ENCODE data around the gene LHFPL3.

LHFPL3 gene

GRCh38 chr7:104839842-104840241, 511.4 kb downstream of the LHFPL3 start:
- Histone ChIP-seq H3K27ac (ENCODE audit: low read depth, low read length) (no peak overlapping the region), H3K9ac (ENCODE audit: low read length) (no peak overlapping the region), H3K4me3 (ENCODE audit: low read depth, low read length) (no peak overlapping the region), H3K4me1 (ENCODE audit: control insufficient read depth, insufficient read depth, low read length) (no peaks in the 10 kb centered on the region), H3K27me3 (ENCODE audit: control insufficient read depth, insufficient read depth, low read length) (no peaks in the 10 kb centered on the region), H3K9me3 (ENCODE audit: control insufficient read depth, insufficient read depth, low read depth, low read length) (no peaks in the 10 kb centered on the region), H3K36me3 (ENCODE audit: control insufficient read depth, insufficient read depth, low read length) (no peaks in the 10 kb centered on the region)

DNA sequence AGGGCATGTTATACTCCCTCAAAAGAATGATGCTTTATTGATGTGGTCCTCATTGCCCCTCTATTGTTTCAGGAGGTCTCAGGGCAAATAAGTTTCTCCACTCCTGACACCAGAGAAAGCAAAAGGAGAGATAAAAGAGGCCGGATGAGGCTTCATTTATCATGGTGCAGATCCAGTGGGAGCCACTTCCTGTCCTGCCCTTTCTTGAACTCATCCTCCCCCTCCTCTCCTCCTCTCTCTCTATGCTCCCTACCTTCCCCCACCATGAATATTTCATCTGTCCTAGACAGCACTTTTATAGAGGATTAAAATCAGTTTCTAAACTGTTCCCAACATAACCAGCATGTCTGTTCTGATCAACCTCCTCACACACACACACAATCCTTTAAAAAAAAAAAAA, 513.4 kb downstream of the LHFPL3 start:
- Histone ChIP-seq H3K4me1 (ENCODE audit: control insufficient read depth, insufficient read depth, low read length) (no peaks in the 10 kb centered on the region), H3K9me3 (ENCODE audit: control insufficient read depth, insufficient read depth, low read depth, low read length) (no peaks in the 10 kb centered on the region), H3K9ac (ENCODE audit: low read length) (no peak overlapping the region), H3K36me3 (ENCODE audit: control insufficient read depth, insufficient read depth, low read length) (no peaks in the 10 kb centered on the region), H3K27ac (ENCODE audit: low read depth, low read length) (no peak overlapping the region), H3K27me3 (ENCODE audit: control insufficient read depth, insufficient read depth, low read length) (no peaks in the 10 kb centered on the region), H3K4me3 (ENCODE audit: low read depth, low read length) (no peak overlapping the region)

- H3K27ac ChIP-seq (ENCODE audit: low read depth, low read length) = no peak overlapping the region
- H3K9me3 ChIP-seq (ENCODE audit: control insufficient read depth, insufficient read depth, low read depth, low read length) = no peaks in the 10 kb centered on the region
- H3K4me1 ChIP-seq (ENCODE audit: control insufficient read depth, insufficient read depth, low read length) = no peaks in the 10 kb centered on the region
- no peak overlapping the region for H3K9ac ChIP-seq (ENCODE audit: low read length)
- H3K36me3 ChIP-seq (ENCODE audit: control insufficient read depth, insufficient read depth, low read length) = no peaks in the 10 kb centered on the region
- H3K4me3 ChIP-seq (ENCODE audit: low read depth, low read length) = no peak overlapping the region
- no peaks in the 10 kb centered on the region for H3K27me3 ChIP-seq (ENCODE audit: control insufficient read depth, insufficient read depth, low read length)
Observed at GRCh38 chr7:104843198-104843597, 514.8 kb downstream of the LHFPL3 start.

- H3K9me3 ChIP-seq (ENCODE audit: control insufficient read depth, insufficient read depth, low read depth, low read length) = no peaks in the 10 kb centered on the region
- no peak overlapping the region for H3K9ac ChIP-seq (ENCODE audit: low read length)
- H3K4me3 ChIP-seq (ENCODE audit: low read depth, low read length) = no peak overlapping the region
- no peaks in the 10 kb centered on the region for H3K27me3 ChIP-seq (ENCODE audit: control insufficient read depth, insufficient read depth, low read length)
- H3K36me3 ChIP-seq (ENCODE audit: control insufficient read depth, insufficient read depth, low read length) = no peaks in the 10 kb centered on the region
- H3K27ac ChIP-seq (ENCODE audit: low read depth, low read length) = no peak overlapping the region
- no peaks in the 10 kb centered on the region for H3K4me1 ChIP-seq (ENCODE audit: control insufficient read depth, insufficient read depth, low read length)
Observed at GRCh38 chr7:104845557-104845956, 517.2 kb downstream of the LHFPL3 start.

- H3K9me3 ChIP-seq (ENCODE audit: control insufficient read depth, insufficient read depth, low read depth, low read length) = no peaks in the 10 kb centered on the region
- no peak overlapping the region for H3K9ac ChIP-seq (ENCODE audit: low read length)
- H3K4me1 ChIP-seq (ENCODE audit: control insufficient read depth, insufficient read depth, low read length) = no peaks in the 10 kb centered on the region
- no peak overlapping the region for H3K4me3 ChIP-seq (ENCODE audit: low read depth, low read length)
- no peaks in the 10 kb centered on the region for H3K27me3 ChIP-seq (ENCODE audit: control insufficient read depth, insufficient read depth, low read length)
- H3K27ac ChIP-seq (ENCODE audit: low read depth, low read length) = no peak overlapping the region
- H3K36me3 ChIP-seq (ENCODE audit: control insufficient read depth, insufficient read depth, low read length) = no peaks in the 10 kb centered on the region
Observed at GRCh38 chr7:104846731-104847130, 518.3 kb downstream of the LHFPL3 start.

DNA sequence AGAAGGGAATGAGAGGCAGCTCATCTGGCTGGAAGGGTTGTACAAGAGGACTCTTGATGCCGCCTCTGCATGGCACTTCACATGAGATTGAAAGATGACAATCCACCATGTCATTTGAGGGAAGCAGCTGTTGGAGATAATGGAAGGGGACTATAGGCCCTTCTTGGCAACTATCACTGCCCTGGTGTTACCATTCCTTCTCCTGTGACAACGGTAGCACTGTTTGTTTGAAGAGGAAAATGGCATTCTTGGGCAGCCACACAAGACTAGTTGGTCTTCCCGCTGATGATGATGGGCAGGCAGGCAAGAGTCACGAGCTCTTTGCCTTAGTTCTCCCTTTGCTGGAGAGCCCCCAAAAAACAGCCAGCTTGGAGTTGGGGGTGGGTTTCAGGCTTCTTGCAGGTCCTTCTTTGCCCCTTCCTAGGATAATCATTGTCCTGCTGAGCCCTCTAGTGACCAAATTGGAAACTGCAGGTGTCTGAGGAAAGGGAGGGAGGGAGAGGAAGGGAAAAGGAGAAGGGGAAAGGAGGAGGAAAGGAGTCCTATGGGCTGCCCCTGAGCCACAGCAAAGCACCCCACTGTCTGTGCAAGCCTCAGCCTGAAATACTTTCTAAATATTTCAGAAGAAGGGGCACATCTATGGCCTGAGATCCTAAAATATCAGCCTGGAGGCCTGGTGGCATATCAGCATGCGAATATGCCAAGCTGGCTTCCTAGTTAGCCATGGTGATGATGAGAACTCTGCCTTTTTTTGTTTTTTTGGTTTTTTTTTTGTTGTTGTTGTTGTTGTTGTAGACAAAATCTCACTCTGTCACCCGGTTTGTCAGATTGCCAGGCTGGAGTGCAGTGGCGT, 520.0 kb downstream of the LHFPL3 start:
- peaks cover 4% of the 10 kb centered on the region; the same call in 1 of the 2 replicates for H3K27me3 ChIP-seq (ENCODE audit: control insufficient read depth, insufficient read depth, low read length)
- no peak overlapping the region for H3K9ac ChIP-seq (ENCODE audit: low read length)
- H3K9me3 ChIP-seq (ENCODE audit: control insufficient read depth, insufficient read depth, low read depth, low read length) = no peaks in the 10 kb centered on the region
- H3K27ac ChIP-seq (ENCODE audit: low read depth, low read length) = no peak overlapping the region
- H3K4me3 ChIP-seq (ENCODE audit: low read depth, low read length) = no peak overlapping the region
- no peaks in the 10 kb centered on the region for H3K36me3 ChIP-seq (ENCODE audit: control insufficient read depth, insufficient read depth, low read length)
- H3K4me1 ChIP-seq (ENCODE audit: control insufficient read depth, insufficient read depth, low read length) = no peaks in the 10 kb centered on the region

GRCh38 chr7:104850374-104850773, 522.0 kb downstream of the LHFPL3 start:
- H3K9ac ChIP-seq (ENCODE audit: low read length) = no peak overlapping the region
- peaks cover 4% of the 10 kb centered on the region; the same call in 1 of the 2 replicates for H3K27me3 ChIP-seq (ENCODE audit: control insufficient read depth, insufficient read depth, low read length)
- H3K27ac ChIP-seq (ENCODE audit: low read depth, low read length) = no peak overlapping the region
- no peaks in the 10 kb centered on the region for H3K9me3 ChIP-seq (ENCODE audit: control insufficient read depth, insufficient read depth, low read depth, low read length)
- no peak overlapping the region for H3K4me3 ChIP-seq (ENCODE audit: low read depth, low read length)
- H3K36me3 ChIP-seq (ENCODE audit: control insufficient read depth, insufficient read depth, low read length) = no peaks in the 10 kb centered on the region
- H3K4me1 ChIP-seq (ENCODE audit: control insufficient read depth, insufficient read depth, low read length) = no peaks in the 10 kb centered on the region

- peaks cover 4% of the 10 kb centered on the region; the same call in 1 of the 2 replicates for H3K27me3 ChIP-seq (ENCODE audit: control insufficient read depth, insufficient read depth, low read length)
- no peaks in the 10 kb centered on the region for H3K9me3 ChIP-seq (ENCODE audit: control insufficient read depth, insufficient read depth, low read depth, low read length)
- no peak overlapping the region for H3K4me3 ChIP-seq (ENCODE audit: low read depth, low read length)
Observed at GRCh38 chr7:104851268-104851667, 522.9 kb downstream of the LHFPL3 start.

DNA sequence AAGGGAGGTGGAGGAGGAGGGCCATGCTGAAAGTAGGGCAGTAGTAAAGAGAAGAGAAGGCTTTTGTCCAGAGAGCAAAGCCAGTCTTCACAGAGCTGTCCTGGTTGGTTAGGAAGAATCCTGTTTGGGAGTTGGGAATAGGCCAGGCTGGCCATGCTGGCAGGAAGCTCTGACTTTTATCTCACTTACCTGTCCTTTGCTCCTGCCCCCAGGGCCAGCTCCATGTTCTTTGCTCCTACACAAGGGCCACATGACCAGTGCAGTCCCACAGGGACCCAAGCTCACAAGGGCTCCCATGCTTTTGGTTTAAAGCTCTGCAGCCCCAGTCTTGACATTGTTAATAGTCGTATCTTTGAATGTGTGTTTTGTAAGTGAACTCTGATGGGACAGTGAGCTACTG, 524.0 kb downstream of the LHFPL3 start:
- H3K27ac ChIP-seq (ENCODE audit: low read depth, low read length) = no peak overlapping the region
- H3K27me3 ChIP-seq (ENCODE audit: control insufficient read depth, insufficient read depth, low read length) = peaks cover 4% of the 10 kb centered on the region; the same call in 1 of the 2 replicates
- no peaks in the 10 kb centered on the region for H3K36me3 ChIP-seq (ENCODE audit: control insufficient read depth, insufficient read depth, low read length)
- no peaks in the 10 kb centered on the region for H3K9me3 ChIP-seq (ENCODE audit: control insufficient read depth, insufficient read depth, low read depth, low read length)
- no peak overlapping the region for H3K9ac ChIP-seq (ENCODE audit: low read length)
- no peak overlapping the region for H3K4me3 ChIP-seq (ENCODE audit: low read depth, low read length)
- no peaks in the 10 kb centered on the region for H3K4me1 ChIP-seq (ENCODE audit: control insufficient read depth, insufficient read depth, low read length)

More at GRCh38 chr7:104851268-104851667, 522.9 kb downstream of the LHFPL3 start:
- Histone ChIP-seq H3K9ac (ENCODE audit: low read length) (no peak overlapping the region), H3K27ac (ENCODE audit: low read depth, low read length) (no peak overlapping the region), H3K4me1 (ENCODE audit: control insufficient read depth, insufficient read depth, low read length) (no peaks in the 10 kb centered on the region), H3K36me3 (ENCODE audit: control insufficient read depth, insufficient read depth, low read length) (no peaks in the 10 kb centered on the region)

DNA sequence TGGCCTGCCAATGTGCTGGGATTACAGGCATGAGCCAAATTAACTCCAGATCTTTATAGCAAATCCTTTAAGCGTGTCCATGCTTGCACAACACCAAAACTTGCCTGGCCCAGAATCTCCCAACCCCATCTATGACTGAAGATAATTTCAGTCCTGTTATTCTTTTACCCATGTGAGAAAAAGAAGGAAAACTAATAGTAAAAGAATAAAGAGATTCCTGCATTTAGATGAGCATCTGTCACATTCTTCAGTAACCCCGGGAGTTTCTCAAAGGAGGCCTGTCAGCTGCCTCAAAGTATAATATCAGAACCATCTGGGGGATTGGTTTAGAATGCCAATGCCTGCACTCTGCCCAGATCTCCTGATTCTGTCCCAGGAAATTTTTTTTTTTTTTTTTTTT, 527.5 kb downstream of the LHFPL3 start:
- H3K27ac ChIP-seq (ENCODE audit: low read depth, low read length) = no peak overlapping the region
- no peaks in the 10 kb centered on the region for H3K4me1 ChIP-seq (ENCODE audit: control insufficient read depth, insufficient read depth, low read length)
- no peaks in the 10 kb centered on the region for H3K9me3 ChIP-seq (ENCODE audit: control insufficient read depth, insufficient read depth, low read depth, low read length)
- no peak overlapping the region for H3K9ac ChIP-seq (ENCODE audit: low read length)
- no peak overlapping the region for H3K4me3 ChIP-seq (ENCODE audit: low read depth, low read length)
- no peaks in the 10 kb centered on the region for H3K36me3 ChIP-seq (ENCODE audit: control insufficient read depth, insufficient read depth, low read length)
- H3K27me3 ChIP-seq (ENCODE audit: control insufficient read depth, insufficient read depth, low read length) = peaks cover 4% of the 10 kb centered on the region; the same call in 1 of the 2 replicates

DNA sequence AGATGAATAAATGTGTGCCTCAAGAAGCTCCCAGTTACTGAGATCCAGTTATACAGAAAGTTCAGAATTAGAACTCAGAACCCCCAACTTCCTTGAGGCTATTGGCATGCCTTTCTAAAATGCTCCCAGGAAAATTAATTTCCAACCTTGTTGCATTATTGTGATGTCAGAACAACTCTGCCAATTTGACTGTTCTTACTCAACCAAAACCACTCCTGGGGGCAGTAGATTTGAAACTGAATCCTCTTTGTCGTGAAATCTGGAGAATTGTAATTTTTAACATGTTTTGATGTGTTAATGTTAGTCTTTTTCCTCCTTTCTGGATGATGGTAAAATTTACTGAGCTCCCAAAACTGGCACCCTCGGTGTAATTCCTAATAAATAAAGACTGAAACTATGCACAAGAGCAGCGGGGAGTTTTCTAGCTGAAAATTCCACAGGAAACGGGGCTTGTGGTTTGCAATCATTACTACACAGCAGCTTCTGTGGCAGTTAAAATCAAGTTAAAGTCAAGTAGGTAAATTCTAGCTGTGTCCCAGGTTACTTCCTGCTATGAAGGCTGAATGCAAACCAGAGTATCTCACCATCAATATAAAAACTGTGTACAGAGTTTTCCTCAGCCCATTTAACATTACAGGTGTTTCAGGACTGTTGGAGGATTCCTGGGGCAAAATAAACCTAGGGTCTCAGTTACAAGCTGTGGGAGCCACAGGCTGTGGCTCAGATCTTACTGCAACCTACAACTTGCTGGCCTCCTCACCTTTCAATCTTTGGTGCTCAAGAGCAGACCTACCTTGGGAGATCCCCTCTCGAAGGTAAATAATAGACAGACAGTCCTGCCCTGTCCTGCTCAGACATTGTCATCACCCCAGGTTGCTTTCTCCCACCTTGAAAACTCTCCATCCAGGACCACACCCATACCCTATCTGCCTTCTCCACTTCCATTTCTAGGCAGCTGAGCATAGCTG, 529.3 kb downstream of the LHFPL3 start:
- no peak overlapping the region for H3K27ac ChIP-seq (ENCODE audit: low read depth, low read length)
- H3K27me3 ChIP-seq (ENCODE audit: control insufficient read depth, insufficient read depth, low read length) = peaks cover 3% of the 10 kb centered on the region; the same call in 1 of the 2 replicates
- no peaks in the 10 kb centered on the region for H3K9me3 ChIP-seq (ENCODE audit: control insufficient read depth, insufficient read depth, low read depth, low read length)
- H3K4me1 ChIP-seq (ENCODE audit: control insufficient read depth, insufficient read depth, low read length) = no peaks in the 10 kb centered on the region
- H3K36me3 ChIP-seq (ENCODE audit: control insufficient read depth, insufficient read depth, low read length) = no peaks in the 10 kb centered on the region
- H3K4me3 ChIP-seq (ENCODE audit: low read depth, low read length) = no peak overlapping the region
- no peak overlapping the region for H3K9ac ChIP-seq (ENCODE audit: low read length)

Measured in HUES6 (cell line).